Measurements from ENCODE around the gene FNBP1L. TPM values are rescaled to one million over a fixed set of nuclear protein-coding genes. Genes with fewer than 3 reads are reported as not detected.
A peak's percentile ranks its signal among the peaks of the same experiment; 100 is the strongest.

FNBP1L gene
- 52.9 and 59.0 TPM in 2 replicates for total RNA-seq (2014; rRNA removed; shearing (Covaris generic))
- 38.9 and 46.1 TPM in 2 replicates for polyA plus RNA-seq (2015; cell fraction: cytosol; rRNA removed)
- polyA plus RNA-seq (2015; cell fraction: nucleus; rRNA removed), result 67.7 and 84.5 TPM in 2 replicates

- DNase-seq (ENCODE audit: low read depth, low spot score), result peak; percentile 74
- in situ Hi-C loops (cut with HindIII; ENCODE audit: low pct_unique_long_range_greater_than_20kb, low sequenced_read_pairs), result no loop called here
Measured at GRCh38 chr1:93447481-93448291, at the start of gene FNBP1L. Gene FNBP1L (plus strand): TSS chr1:93448118. CDS start chr1:93448282, 164 bp downstream.

DNA sequence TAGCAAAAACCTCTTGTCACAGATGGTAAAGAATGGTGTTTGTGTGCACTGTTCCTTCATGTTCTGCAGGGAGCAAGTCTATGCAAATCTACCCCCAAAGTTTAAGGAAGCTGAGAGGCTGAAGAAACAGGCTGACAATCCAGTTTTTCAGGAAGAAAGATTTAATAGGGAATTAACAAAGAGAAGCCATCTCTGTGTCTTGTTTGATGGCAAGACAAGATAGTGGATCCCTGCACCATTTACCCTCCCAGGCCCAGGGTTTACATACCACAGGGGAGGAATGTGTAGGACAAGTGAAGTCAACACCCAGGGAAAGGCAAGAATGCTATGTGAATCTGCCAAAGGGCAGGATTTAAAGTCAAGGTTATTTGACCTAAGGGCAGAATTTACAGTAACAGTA, 48.1 kb upstream of the FNBP1L start:
- DNase-seq (ENCODE audit: low read depth, low spot score), result no peak
- in situ Hi-C loops (cut with HindIII; ENCODE audit: low pct_unique_long_range_greater_than_20kb, low sequenced_read_pairs), result no loop called here

DNA sequence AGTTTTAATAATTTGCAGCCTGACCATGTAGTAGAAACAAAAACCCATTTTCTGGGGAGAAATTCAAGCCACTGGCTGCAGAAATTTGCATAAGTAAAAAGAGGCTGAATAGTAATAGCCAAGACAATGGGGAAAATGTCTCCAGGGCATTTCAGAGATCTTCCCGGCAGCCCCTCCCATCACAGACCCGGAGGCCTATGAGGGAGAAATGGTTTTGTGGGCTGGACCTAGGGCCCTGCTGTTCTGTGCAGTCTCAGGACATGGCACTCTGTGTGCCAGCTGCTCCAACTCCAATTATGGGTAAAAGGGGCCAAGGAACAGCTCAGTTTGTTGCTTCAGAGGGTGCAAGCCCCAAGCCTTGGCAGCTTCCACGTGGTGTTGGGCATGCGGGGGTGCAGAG, 39.7 kb upstream of the FNBP1L start:
- in situ Hi-C loops (cut with HindIII; ENCODE audit: low pct_unique_long_range_greater_than_20kb, low sequenced_read_pairs), result no loop called here

GRCh38 chr1:93411000-93411399, 36.9 kb upstream of the FNBP1L start:
- in situ Hi-C loops (cut with HindIII; ENCODE audit: low pct_unique_long_range_greater_than_20kb, low sequenced_read_pairs), result no loop called here

More for the DNA sequence above, 39.7 kb upstream of the FNBP1L start:
- no peak for DNase-seq (ENCODE audit: low read depth, low spot score)

GRCh38 chr1:93414749-93415148, 33.2 kb upstream of the FNBP1L start:
- in situ Hi-C loops (cut with HindIII; ENCODE audit: low pct_unique_long_range_greater_than_20kb, low sequenced_read_pairs), result no loop called here
- DNase-seq (ENCODE audit: low read depth, low spot score), result no peak

More at GRCh38 chr1:93411000-93411399, 36.9 kb upstream of the FNBP1L start:
- DNase-seq (ENCODE audit: low read depth, low spot score), result no peak

DNA sequence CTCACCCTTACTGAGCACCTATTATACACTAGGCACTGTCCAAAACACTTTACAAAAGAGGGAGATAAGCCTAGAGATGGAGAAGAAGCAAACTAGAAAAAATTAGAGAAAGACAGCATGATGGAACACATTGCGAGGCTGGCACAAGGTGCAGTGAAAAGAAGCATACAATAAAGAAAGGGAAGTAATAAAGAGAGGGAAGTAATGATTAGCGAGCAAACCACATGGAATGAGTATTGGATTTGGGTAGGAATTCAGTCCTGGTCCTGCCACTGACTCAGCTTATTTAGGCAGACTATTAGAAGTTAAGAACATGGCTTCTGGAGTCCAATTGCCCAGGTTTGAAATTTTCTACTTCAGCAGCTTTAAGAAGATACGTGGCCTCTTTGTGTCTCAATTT, 32.6 kb upstream of the FNBP1L start:
- no peak for DNase-seq (ENCODE audit: low read depth, low spot score)
- in situ Hi-C loops (cut with HindIII; ENCODE audit: low pct_unique_long_range_greater_than_20kb, low sequenced_read_pairs), result no loop called here

DNA sequence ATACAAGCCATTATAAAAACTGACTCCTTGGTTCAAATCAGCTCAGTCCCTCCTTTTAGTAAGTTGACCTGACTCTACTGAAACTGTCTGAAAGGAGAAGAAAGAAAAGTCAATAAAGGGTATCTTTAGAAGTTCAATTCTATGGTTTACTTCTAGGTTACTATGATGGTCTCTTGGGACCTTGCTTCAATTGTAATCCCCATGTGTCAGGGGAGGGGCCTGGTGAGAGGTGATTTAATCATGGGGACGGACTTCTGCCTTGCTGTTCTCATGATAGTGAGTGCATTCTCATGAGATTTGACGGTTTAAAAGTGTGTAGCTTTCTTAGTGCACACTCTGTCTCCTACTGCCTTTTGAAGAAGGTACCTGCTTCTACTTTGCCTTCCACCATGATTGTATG, 31.7 kb upstream of the FNBP1L start:
- DNase-seq (ENCODE audit: low read depth, low spot score), result no peak
- in situ Hi-C loops (cut with HindIII; ENCODE audit: low pct_unique_long_range_greater_than_20kb, low sequenced_read_pairs), result no loop called here

GRCh38 chr1:93419344-93419743, 28.6 kb upstream of the FNBP1L start:
- peak; percentile 92 for DNase-seq (ENCODE audit: low read depth, low spot score)
- in situ Hi-C loops (cut with HindIII; ENCODE audit: low pct_unique_long_range_greater_than_20kb, low sequenced_read_pairs), result no loop called here

DNA sequence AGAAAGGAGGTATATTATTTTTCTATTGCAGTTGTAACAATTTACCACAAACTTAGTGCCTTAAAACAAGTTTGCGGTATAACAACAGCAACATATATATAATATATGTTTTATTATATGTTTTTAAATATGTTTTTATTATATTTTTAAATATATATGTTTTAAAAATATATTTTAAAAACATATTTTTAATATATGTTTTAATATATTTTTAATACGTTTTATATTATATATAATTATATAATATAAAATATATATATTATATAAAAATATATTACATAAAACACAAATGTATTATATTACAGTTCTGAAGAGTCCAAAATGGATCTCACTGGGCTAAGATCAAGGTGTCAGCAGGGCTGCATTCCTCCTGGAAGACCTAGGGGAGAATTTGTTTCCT, 27.5 kb upstream of the FNBP1L start:
- no peak for DNase-seq (ENCODE audit: low read depth, low spot score)
- in situ Hi-C loops (cut with HindIII; ENCODE audit: low pct_unique_long_range_greater_than_20kb, low sequenced_read_pairs), result no loop called here

DNA sequence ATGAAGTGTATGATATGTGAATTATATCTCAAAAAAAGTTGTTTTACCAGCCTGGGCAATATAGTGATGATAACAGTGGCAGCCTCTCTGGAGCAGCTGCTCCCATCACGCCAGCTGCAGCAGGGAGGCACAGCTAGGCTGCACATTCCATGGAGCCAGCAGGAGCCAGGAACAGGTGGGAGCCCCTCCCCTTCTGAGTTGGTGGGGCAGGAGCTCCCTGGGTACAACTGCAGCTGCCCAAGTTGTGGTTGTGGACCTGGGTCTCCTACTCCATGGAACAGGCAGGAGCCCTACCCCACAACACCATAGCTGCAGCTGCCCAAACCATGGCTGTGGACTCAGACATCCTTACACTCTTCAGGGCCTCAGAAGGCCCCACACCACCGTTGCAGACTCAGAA, 21.7 kb upstream of the FNBP1L start:
- DNase-seq (ENCODE audit: low read depth, low spot score), result no peak
- in situ Hi-C loops (cut with HindIII; ENCODE audit: low pct_unique_long_range_greater_than_20kb, low sequenced_read_pairs), result no loop called here

DNA sequence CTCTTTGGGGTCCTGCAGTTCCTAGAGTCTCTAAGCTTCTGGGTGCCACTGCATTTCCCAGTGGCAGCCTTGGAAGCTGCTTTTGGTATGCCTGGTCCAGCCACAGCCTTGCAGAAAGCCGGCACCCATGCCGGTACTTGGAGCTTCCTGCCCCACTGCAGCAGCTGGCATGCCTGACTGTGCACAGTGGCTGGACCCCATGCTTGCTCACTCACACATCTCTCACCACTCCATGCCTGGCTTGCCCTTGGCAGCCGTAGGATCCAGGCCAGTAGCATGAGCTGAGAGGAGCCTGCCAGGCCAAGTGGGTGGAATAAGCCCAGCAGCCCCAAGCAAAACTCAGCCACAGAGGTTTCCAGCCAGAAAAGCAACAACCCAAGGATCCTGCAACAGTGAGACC, 20.3 kb upstream of the FNBP1L start:
- in situ Hi-C loops (cut with HindIII; ENCODE audit: low pct_unique_long_range_greater_than_20kb, low sequenced_read_pairs), result no loop called here

DNA sequence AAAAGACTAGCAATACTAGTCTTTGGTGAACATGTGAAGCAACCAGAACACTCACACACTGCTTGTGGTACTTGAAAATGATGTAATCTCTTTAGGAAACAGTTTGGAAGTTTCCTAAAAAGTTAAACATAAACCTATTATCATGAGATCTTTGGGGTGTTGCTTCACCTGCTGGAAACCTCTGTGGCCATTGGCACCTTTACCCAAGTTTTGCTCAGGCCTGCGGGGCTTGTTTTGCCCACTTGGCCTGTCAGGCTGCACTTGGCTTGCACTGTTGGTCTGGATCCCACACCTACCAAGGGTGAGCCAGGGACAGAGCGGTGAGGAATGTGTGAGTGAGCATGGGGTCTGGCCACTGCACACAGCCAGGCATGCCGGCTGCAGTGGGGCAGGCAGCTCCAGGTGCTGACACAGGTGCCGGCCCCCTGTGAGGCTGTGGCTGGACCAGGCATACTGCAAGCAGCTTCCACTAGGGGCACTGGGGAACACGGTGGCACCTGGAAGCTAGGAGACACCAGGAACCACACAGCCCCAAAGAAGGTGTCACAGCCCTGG, 14.4 kb upstream of the FNBP1L start:
- DNase-seq (ENCODE audit: low read depth, low spot score), result no peak
- in situ Hi-C loops (cut with HindIII; ENCODE audit: low pct_unique_long_range_greater_than_20kb, low sequenced_read_pairs), result no loop called here

More for the DNA sequence above, 20.3 kb upstream of the FNBP1L start:
- DNase-seq (ENCODE audit: low read depth, low spot score), result no peak

DNA sequence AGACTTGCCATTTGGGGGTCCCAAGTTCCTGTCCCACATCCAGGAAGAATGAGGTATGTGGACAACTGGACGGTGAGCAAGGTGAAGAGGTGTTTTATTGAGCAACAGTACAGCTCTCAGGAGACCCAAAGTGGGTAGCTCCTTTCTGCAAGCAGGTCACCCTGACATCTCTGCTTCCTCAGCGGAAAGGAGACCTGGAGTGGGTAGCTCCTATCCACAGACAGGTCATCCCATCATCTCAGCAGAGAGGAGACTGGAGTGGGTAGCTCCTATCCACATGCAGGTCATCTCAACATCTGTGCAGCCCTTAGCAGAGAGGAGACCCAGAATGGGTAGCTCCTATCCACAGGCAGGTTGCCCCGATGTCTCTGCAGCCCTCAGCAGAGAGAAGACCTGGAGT, 13.8 kb upstream of the FNBP1L start:
- no peak for DNase-seq (ENCODE audit: low read depth, low spot score)
- in situ Hi-C loops (cut with HindIII; ENCODE audit: low pct_unique_long_range_greater_than_20kb, low sequenced_read_pairs), result no loop called here

DNA sequence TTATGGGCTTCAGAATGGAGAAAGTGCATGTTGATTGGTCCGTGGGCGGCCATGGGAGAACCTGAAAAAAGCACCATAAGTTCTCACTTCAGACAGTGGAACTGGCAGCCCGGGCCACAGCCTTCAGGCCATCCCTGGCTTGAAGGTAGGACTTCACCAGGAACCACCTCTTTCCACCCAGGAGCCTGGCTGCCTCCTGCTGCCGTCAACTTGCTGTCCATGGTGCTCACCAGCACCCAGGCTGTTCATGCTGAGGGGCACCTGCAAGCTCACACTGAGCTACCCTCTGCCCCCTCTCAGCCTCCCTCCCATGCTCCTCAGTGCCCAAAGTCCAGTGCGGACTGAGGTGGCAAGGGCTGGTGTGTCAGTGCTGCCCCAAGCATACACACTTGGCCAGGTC, 12.9 kb upstream of the FNBP1L start:
- no peak for DNase-seq (ENCODE audit: low read depth, low spot score)
- in situ Hi-C loops (cut with HindIII; ENCODE audit: low pct_unique_long_range_greater_than_20kb, low sequenced_read_pairs), result no loop called here

- in situ Hi-C loops (cut with HindIII; ENCODE audit: low pct_unique_long_range_greater_than_20kb, low sequenced_read_pairs), result no loop called here
Measured at GRCh38 chr1:93435443-93435842, 12.5 kb upstream of the FNBP1L start.

DNA sequence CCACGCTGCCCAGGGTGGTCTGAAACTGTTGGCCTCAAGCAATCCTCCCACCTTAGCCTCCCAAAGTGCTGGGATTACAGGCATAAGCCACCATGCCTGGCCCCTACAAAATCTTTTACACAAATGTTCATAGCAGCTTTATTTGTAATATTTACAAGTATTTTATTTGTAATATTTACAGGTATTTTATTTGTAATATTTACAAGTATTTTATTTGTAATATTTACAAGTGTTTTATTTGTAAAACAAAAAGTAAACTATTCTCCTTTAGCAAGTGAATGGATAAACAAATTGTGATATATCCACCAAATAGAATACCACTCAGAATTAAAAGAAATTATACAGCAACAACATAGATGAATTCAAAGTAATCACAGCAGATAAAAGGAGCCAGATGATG, 11.4 kb upstream of the FNBP1L start:
- in situ Hi-C loops (cut with HindIII; ENCODE audit: low pct_unique_long_range_greater_than_20kb, low sequenced_read_pairs), result no loop called here
- no peak for DNase-seq (ENCODE audit: low read depth, low spot score)

More at GRCh38 chr1:93435443-93435842, 12.5 kb upstream of the FNBP1L start:
- no peak for DNase-seq (ENCODE audit: low read depth, low spot score)

GRCh38 chr1:93437976-93438605, 9.8 kb upstream of the FNBP1L start:
- DNase-seq (ENCODE audit: low read depth, low spot score), result peak; percentile 68
- in situ Hi-C loops (cut with HindIII; ENCODE audit: low pct_unique_long_range_greater_than_20kb, low sequenced_read_pairs), result no loop called here

DNA sequence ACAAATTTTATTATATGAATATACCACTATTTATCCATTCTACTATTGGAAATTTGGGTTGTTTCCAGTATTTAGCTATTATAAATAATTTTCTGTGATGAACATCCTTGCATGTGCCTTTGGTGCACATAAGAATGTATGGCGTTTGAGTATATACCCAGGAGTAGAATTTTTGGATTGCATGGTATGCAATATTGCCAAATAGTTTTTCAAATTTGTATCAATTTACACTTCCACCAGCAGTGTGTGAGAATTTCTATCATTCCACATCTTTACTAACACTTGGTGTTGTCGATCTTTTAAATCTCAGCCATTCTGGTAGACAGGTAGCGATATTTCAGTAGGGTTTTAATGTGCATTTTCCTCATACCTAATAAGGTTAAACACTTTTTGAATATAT, 9.2 kb upstream of the FNBP1L start:
- DNase-seq (ENCODE audit: low read depth, low spot score), result no peak
- in situ Hi-C loops (cut with HindIII; ENCODE audit: low pct_unique_long_range_greater_than_20kb, low sequenced_read_pairs), result no loop called here

DNA sequence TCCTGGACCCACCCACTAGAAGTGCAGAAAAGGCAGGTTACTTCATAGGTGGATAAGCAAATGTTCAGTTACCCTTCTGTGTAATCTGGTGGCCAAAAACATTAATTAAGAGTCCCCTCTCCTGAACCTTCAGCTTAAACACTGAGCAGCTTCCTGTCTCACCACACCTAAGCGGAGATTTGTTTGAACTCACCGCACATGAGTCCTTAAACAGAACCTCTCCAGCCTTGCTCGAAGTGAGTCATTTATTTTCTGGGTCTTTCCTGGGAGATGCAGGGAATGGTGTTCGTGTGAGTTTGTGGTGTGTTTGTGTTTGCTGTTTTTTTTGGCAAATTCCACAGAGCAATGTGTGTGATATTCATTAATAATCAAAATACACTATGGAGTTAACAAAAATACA, 7.6 kb upstream of the FNBP1L start:
- DNase-seq (ENCODE audit: low read depth, low spot score), result no peak
- in situ Hi-C loops (cut with HindIII; ENCODE audit: low pct_unique_long_range_greater_than_20kb, low sequenced_read_pairs), result no loop called here

All from SK-MEL-5 (cell line).